Measurements from ENCODE around the gene MYO5C.
"Not testable (repeated sequence)": the region's sequence is repeated elsewhere in the genome, so short reads cannot be mapped to it uniquely, and the experiment has no call there.

Gene MYO5C

DNA sequence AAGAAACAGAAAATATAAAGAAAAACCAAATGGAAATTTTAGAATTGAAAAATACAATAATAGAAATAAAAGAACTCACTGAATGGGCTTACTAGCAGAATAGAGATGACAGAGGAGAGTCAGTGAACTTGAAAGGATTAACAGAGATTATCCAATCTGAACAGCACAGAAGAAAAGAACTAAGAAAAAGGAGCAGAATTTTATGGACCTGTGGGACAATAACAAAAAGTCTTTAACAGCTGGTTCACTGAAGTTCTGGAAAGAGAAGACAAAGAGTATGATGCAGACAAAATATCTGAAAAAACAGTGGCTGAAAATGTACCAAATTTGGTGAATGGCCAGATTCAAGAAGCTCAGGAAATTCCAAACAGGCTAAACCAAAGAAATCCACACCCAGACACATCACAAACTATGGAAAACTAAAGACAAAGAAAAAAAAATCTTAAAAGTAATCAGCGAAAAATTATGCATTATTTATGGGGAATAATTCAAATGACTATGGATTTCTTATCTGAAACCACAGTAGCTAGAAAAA lies 94.7 kb downstream of the MYO5C start:
- DNase-seq: no peak

DNA sequence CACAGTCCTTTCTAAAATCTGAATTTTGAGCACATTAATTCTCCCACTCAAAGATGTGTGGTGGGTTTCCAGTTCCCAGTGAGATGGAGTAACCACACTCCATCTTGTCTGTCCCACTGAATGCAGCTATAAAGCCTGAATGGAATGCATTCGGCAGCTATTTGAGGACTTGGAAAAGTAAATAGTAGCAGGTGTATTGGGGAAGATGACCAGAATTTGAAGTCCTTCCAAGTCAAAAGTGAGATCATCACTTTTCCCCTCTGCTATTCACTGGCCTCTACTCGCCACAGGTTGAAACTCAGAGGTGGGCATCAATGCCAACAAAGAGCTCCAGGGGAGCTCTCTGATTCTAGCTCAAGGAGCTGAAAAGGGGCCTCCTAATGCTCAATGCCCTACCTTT lies 96.3 kb downstream of the MYO5C start:
- DNase-seq: no peak

GRCh38 chr15:52196891-52197290 lies 98.7 kb downstream of the MYO5C start:
- DNase-seq: no peak

DNA sequence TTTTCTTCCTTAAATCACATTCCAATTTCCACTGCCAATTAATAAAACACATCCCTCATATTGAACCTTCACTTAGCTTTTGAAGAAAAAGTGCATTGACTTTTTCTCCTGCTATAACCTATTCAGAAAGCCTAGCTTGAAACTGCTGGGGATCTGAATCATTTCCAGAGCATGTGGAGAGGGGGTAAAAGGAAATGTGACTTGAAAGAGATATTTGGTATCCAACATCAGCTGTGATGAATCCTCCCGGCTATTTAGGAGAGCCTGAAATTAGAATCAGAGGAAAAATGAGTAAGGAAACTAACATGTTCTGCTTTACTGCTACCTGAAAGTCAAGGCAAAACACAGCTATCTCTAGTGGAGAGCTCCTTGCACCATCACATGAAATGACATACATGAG lies 101.8 kb downstream of the MYO5C start:
- no peak for DNase-seq

DNA sequence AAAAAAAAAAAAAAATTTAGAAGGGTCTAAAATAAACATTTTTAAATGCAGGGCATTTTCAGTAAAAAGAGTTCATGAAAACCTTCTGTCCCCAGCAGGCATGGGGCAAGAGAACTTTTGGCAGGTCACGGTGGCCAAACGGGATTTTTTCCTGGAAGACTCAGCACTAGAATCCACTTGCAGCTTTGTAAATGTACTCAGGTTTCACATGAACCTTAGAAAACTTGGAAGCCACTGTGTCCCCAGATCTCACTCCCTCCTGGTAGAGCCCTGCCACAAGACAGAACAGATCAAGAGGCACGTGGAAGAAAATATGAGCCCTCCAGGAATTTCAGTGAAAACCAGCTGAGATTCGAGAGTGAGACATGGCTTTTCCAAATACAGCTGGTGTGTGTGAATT lies 102.3 kb downstream of the MYO5C start:
- no peak for DNase-seq

GRCh38 chr15:52191207-52191606 lies 104.4 kb downstream of the MYO5C start, which contains the start of gene GNB5:
Gene GNB5 (minus strand): TSS chr15:52191392. CDS start chr15:52184676, 6,716 bp downstream.
- no peak for DNase-seq

- no peak for DNase-seq
Observed at GRCh38 chr15:52186651-52187486, 108.7 kb downstream of the MYO5C start.

- no peak for DNase-seq
Observed at GRCh38 chr15:52185151-52185561, 110.4 kb downstream of the MYO5C start.

- no peak for DNase-seq
Observed at GRCh38 chr15:52184721-52185120, 110.9 kb downstream of the MYO5C start.

DNA sequence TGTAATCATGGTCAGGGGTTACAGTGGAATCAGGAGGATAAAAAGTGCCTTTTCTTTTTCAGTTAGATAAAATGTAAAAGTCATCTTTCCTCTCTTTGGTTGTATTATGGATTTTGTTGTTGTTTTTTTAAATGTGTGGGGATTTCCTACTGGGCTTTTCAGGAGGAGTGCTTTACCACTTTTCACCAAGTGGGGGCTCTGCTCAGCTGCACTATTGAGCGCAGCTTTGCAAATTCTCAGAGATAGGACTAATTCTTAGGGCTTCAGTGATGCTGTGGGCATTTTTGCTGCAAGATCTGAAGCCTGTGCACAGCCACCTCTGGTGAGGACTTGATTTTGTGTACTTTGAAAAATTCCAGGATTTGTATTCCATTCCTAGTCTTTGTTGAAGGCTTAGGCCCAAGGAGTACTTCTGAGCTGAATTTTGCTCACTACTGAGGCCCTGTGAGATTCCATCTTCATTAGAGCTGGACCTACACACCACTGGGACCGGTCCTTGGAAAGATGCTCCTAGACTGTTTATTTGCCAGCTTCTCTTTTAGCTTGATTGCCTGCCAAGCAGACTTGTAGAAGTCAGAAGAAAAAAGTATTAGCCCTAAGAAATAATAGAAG lies 111.9 kb downstream of the MYO5C start:
- peak; percentile 67 for DNase-seq

DNA sequence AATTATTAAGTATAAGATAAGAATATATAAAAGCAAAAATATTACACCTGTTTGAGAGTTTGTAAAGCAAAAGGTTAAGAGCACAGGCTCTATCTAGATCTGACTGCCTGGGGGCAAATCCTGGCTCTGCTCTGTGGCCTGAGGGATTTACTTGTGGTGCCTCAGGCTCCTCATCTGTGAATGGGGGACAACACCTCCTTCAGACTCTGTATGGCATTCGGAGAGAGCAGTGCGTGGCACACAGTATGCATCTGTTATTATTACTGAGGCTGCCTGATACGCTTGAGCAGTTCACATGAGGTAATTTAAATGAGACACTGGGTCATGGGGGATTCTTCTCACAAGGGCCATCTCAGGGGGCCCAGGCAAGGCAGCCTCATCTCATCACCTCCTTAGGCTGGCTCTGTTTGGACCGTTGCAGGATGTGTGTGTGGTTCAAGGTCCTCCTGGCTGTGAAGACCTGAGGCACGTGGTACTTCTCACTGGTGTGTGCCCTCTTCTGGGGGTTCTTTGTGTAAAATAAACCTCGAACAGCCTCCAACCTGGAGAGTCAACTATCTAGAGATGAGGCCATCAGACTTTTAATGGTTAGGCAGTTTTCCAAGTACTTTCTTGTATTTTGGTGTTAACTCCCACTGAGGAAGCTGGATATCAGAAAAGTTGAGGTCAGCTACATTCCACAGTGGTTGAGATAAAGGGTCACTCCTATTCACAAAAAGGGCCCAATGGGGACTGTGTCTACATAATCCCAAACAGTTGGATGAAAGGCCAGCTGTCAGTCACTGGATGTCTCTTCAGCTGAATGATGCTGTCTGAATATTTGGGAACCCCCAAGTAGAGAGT lies 113.4 kb downstream of the MYO5C start:
- DNase-seq: no peak

DNA sequence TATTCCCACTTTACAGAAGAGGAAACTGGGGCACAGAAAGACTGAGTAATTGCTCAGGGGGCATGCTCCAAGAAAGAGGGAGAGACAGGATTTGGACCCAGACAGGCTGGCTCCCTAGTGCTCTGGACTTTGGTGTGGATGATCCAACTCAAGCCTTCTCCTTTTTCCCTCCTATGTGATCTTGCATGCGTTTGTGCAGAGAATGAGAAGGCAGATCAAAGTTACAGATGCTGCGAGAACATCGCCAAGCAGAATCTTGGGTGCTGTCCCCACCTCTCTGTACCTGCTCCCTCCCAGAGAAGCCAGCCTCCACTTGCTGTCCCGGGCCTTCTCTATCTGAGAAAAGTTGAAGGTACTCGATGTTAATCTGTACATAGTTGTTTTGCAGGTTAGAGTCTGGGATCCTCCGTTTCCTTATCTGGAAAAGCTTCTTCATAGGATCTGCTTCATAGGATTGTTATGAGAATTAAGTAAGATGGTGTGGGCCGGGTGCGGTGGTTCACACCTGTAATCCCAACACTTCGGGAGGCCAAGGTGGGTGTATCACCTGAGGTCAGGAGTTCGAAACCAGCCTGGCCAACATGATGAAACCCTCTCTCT lies 114.7 kb downstream of the MYO5C start:
- DNase-seq: peak; percentile 32

GRCh38 chr15:52180196-52180835 lies 115.3 kb downstream of the MYO5C start:
- DNase-seq: peak; percentile 51

GRCh38 chr15:52179278-52180195 lies 116.1 kb downstream of the MYO5C start:
- peak; percentile 90 for DNase-seq

GRCh38 chr15:52178765-52179164 lies 116.8 kb downstream of the MYO5C start:
- DNase-seq: peak; percentile 44

DNA sequence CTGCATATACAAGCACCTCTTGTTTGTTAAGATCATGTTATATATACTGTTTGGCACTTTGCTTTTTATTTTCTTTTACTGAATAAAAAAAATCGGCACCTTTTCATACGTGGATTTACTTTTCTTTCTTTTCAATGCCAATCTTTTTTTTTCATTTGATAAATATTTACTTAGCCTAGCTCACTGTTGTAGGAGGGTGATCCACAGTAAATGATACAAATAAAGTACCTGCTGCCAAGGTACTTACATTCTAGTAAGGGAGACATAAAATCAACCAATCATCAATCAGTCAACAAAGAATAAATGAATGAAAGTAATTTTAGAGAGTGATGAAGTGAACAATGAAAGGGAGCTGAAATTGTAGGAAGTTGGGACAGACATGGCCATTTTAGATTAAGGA lies 122.7 kb downstream of the MYO5C start:
- no peak for DNase-seq

- no peak for DNase-seq
Observed at GRCh38 chr15:52171807-52172206, 123.8 kb downstream of the MYO5C start.

GRCh38 chr15:52171386-52171785 lies 124.2 kb downstream of the MYO5C start:
- DNase-seq: no peak

DNA sequence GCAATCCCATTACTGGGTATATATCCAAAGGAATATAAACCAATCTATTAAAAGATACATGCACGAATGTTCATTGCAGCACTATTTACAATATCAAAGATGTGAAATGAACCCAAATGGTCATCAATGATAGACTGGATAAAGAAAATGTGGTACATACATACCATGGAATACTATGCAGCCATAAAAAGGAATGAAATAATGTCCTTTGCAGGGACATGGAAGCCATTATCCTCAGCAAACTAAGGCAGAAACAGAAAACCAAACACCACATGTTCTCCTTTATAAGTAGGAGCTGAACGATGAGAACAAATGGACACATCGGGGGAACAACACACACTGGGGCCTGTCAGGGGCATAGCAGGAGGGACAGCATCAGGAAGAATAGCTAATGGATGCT lies 125.4 kb downstream of the MYO5C start:
- not testable (repeated sequence) for DNase-seq

DNA sequence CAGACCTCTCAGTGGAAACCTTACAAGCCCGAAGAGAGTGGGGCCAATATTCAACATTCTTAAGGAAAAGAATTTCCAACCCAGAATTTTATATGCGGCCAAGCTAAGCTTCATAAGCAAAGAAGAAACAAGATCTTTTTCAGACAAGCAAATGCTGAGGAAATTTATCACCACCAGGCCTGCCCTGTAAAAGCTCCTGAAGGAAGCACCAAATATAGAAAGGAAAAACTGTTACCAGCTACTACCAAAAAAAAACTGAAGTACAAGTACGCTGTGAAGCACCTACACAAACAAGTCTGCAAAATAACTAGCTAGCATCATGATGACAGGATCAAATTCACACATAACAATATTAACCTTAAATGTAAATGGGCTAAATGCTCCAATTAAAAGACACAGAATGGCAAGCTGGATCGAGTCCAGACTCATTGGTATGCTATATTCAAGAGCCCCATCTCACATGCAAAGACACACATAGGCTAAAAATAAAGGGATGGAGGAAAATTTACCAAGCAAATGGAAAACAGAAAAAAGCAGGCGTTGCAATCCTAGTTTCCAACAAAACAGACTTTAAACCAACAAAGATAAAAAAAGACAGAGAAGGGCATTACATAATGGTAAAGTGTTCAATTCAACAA lies 130.0 kb downstream of the MYO5C start:
- not testable (repeated sequence) for DNase-seq
